GM12878 (cell line): Measurements from ENCODE around the gene KIAA2012. TPM values are rescaled to one million over a fixed set of nuclear protein-coding genes. Genes with fewer than 3 reads are reported as not detected.

Experiments
- ATAC-seq: fragments of 200-7000 bp; cut with Tn5 transposase; 3 replicates; pipeline ENCODE4 v1.9.1; 2020; ENCODE audit warnings: mild to moderate bottlenecking, moderate library complexity
- BruUV-seq: library from RNA; stranded (reverse); fragments of 400-500 nt; replicated peaks from 2 replicates; lab custom pipeline; 2021; lab: Mats Ljungman, UMichigan
- CTCF ChIA-PET: fragments of 300-600 bp; sonication (Branson Sonifier 250); formaldehyde crosslinking; extraction: SDS; loops from one replicate; lab custom pipeline; 2021; ENCODE audit warnings: inconsistent platforms; lab: Yijun Ruan, JAX
- POLR2A ChIA-PET: fragments of 350-600 bp; formaldehyde crosslinking; extraction: SDS; loops from one replicate; lab custom pipeline; 2021; ENCODE audit warnings: inconsistent platforms; lab: Charles Lee
- RAD21 ChIA-PET: fragments of 300-600 bp; sonication (Branson Sonifier 250); formaldehyde crosslinking; loops from one replicate; lab custom pipeline; 2023; ENCODE audit warnings: antibody characterized with exemption; ENCODE audit not compliant: unreplicated experiment; lab: Charles Lee
- SMC1A ChIA-PET: fragments of 300-600 bp; sonication (Branson Sonifier 250); formaldehyde crosslinking; loops from one replicate; lab custom pipeline; 2023; ENCODE audit not compliant: unreplicated experiment, uncharacterized antibody; lab: Charles Lee
- DNase-seq: peaks from one replicate; pipeline ENCODE4 v3.0.0-alpha.2; 2011; ENCODE audit warnings: low read depth, low spot score
- FAIRE-seq: peaks from 3 replicates; lab custom pipeline; 2011; peaks lifted over from hg19 to GRCh38; lab: Jason Lieb, UNC
- H2AFZ ChIP-seq: 2 replicates; pipeline ENCODE4 v1.6.0; 2011; ENCODE audit warnings: low read depth, low read length, control low read depth; ENCODE audit not compliant: control insufficient read depth
- H3K27ac ChIP-seq: 2 replicates; pipeline ENCODE4 v1.5.1; 2011; ENCODE audit warnings: control low read depth; ENCODE audit not compliant: control insufficient read depth, insufficient read depth
- H3K27me3 ChIP-seq, 2 experiments: replicated peaks in 1 of 2; 2 replicates each; pipeline versions ENCODE4 v1.6.0 to v1.6.1; 2011; ENCODE audit warnings: low read length in 1 of 2; ENCODE audit not compliant: control insufficient read depth in 2 of 2, insufficient read depth in 2 of 2
- H3K36me3 ChIP-seq, 2 experiments: 2 replicates each; pipeline ENCODE4 v1.5.1; 2011; ENCODE audit warnings: low read length in 1 of 2; ENCODE audit not compliant: control insufficient read depth in 2 of 2, insufficient read depth in 2 of 2
- H3K4me1 ChIP-seq: 2 replicates; pipeline ENCODE4 v1.6.1; 2011; ENCODE audit warnings: mild to moderate bottlenecking, low read length, moderate library complexity, mixed read lengths; ENCODE audit not compliant: control insufficient read depth, insufficient read depth
- H3K4me2 ChIP-seq: 2 replicates; pipeline ENCODE4 v1.6.0; 2011; ENCODE audit warnings: control low read depth; ENCODE audit not compliant: control insufficient read depth, insufficient read depth
- H3K4me3 ChIP-seq: fragments of 200-600 bp; sonication (generic); 2 replicates; pipeline ENCODE4 v1.5.1; 2016
- H3K79me2 ChIP-seq: 2 replicates; pipeline ENCODE4 v1.6.0; 2011; ENCODE audit warnings: low read length; ENCODE audit not compliant: control insufficient read depth, insufficient read depth
- H3K9ac ChIP-seq: 2 replicates; pipeline ENCODE4 v1.8.0; 2011; ENCODE audit warnings: low read length, control low read depth, mixed read lengths; ENCODE audit not compliant: control insufficient read depth, insufficient read depth
- H3K9me3 ChIP-seq: replicated peaks from 3 replicates; pipeline ENCODE4 v1.5.1; 2011; ENCODE audit warnings: mild to moderate bottlenecking, low read length; ENCODE audit not compliant: control insufficient read depth, insufficient read depth
- H4K20me1 ChIP-seq: 2 replicates; pipeline ENCODE4 v1.6.0; 2011; ENCODE audit not compliant: control insufficient read depth, insufficient read depth
- ASH2L ChIP-seq: fragments of 300-600, 200-600 bp; sonication (generic); IDR thresholded peaks from 2 replicates; pipeline ENCODE4 v1.6.1; 2017; ENCODE audit warnings: low read depth, mild to moderate bottlenecking, borderline replicate concordance
- BRCA1 ChIP-seq: IDR thresholded peaks from 2 replicates; pipeline ENCODE4 v1.6.1; 2011; ENCODE audit warnings: low read depth, low read length, improper control_type of control experiment
- E2F8 ChIP-seq: fragments of 450-650 bp; IDR thresholded peaks from 2 replicates; pipeline ENCODE4 v1.6.1; 2018; ENCODE audit warnings: mild to moderate bottlenecking, low read depth, moderate library complexity; ENCODE audit not compliant: partially characterized antibody
- EED ChIP-seq: sonication (generic); IDR thresholded peaks from 2 replicates; pipeline ENCODE4 v1.6.1; 2016; ENCODE audit warnings: antibody characterized with exemption, low read depth
- EGR1 ChIP-seq, 2 experiments: IDR thresholded peaks; 1 replicate in 1 of 2; 2 replicates in 1 of 2; pipeline ENCODE4 v1.6.1; 2011 to 2012; ENCODE audit warnings: low read depth in 2 of 2, low read length in 2 of 2, borderline replicate concordance in 1 of 2, mild to moderate bottlenecking in 1 of 2, moderate library complexity in 1 of 2
- IKZF1 ChIP-seq: fragments of 450-650 bp; conservative IDR thresholded peaks from 2 replicates; pipeline ENCODE4 v1.6.1; 2017; ENCODE audit warnings: antibody characterized with exemption, mild to moderate bottlenecking
- KLF5 ChIP-seq: fragments of 450-650 bp; IDR thresholded peaks from 2 replicates; pipeline ENCODE4 v1.6.1; 2014; ENCODE audit warnings: mild to moderate bottlenecking; ENCODE audit not compliant: partially characterized antibody
- NR2C2 ChIP-seq: IDR thresholded peaks from 2 replicates; pipeline ENCODE4 v1.6.1; 2011; ENCODE audit warnings: borderline replicate concordance, low read depth; ENCODE audit not compliant: control insufficient read depth, insufficient read length
- RELA ChIP-seq: fragments of 450-650 bp; IDR thresholded peaks from 2 replicates; pipeline ENCODE4 v1.8.0; 2014; ENCODE audit warnings: borderline replicate concordance; ENCODE audit not compliant: partially characterized antibody
- TAF1 ChIP-seq: IDR thresholded peaks from 2 replicates; pipeline ENCODE4 v1.6.1; 2011; ENCODE audit warnings: mild to moderate bottlenecking, low read depth, low read length, borderline replicate concordance
- YBX1 ChIP-seq: fragments of 450-650 bp; IDR thresholded peaks from 2 replicates; pipeline ENCODE4 v1.6.1; 2016; ENCODE audit warnings: antibody characterized with exemption
- ZNF207 ChIP-seq: fragments of 450-650 bp; IDR thresholded peaks from 2 replicates; pipeline ENCODE4 v1.6.1; 2014; ENCODE audit warnings: antibody characterized with exemption, mild to moderate bottlenecking, borderline replicate concordance
- WGBS: methylation state at CpG from one replicate; pipeline ENCODE4 v1.1.6; 2016; ENCODE audit warnings: low lambda C conversion rate; ENCODE audit not compliant: insufficient replicate concordance, insufficient coverage; ENCODE audit errors: missing lambda C conversion rate; 5-methylcytosine and 5-hydroxymethylcytosine counted together
- in situ Hi-C: fragments of 300-500 bp; cut with MboI; formaldehyde crosslinking; loops from 9 replicates; pipeline ENCODE4 v1.14.3; 2018; ENCODE audit warnings: mixed read lengths
- intact Hi-C: fragments of 100-400 bp; cut with micrococcal nuclease; formaldehyde crosslinking; loops from one replicate; pipeline ENCODE4 v1.14.2; 2022; ENCODE audit not compliant: unreplicated experiment
- polyA plus RNA-seq, 11 experiments: library from polyadenylated mRNA; depleted of rRNA in 4 of 11; unstranded in 6 of 11; stranded (reverse) in 5 of 11; fragments of >200 nt; fragmentation: Nextera tagmentation in 4 of 11; fragmentation: Illumina TruSeq in 1 of 11; extraction: Ambion mirVana in 4 of 11; extraction: Trizol in 1 of 11; gene quantifications; 1 replicate in 1 of 11; 2 replicates in 10 of 11; pipeline versions ENCODE4 v1.2.1 to v1.2.3, GENCODE V29; 2011 to 2016; ENCODE audit warnings: inconsistent platforms in 2 of 11, missing spikeins in 2 of 11, low read depth in 1 of 11
- total RNA-seq, 4 experiments: library from RNA; depleted of rRNA in 3 of 4; stranded (reverse); fragments of >200 nt in 3 of 4; fragmentation: Illumina TruSeq in 1 of 4; extraction: Trizol in 1 of 4; gene quantifications; 2 replicates each; pipeline versions ENCODE4 v1.2.1 to v1.2.3, GENCODE V29; 2013 to 2021
- TF ChIP-seq, protein P1 (sequence below): IDR thresholded peaks from 2 replicates; pipeline ENCODE4 v1.6.1; 2012; ENCODE audit warnings: low read depth, low read length, improper control_type of control experiment

KIAA2012 gene
- total and polyA plus RNA-seq, 10 of the 15 experiments (the other 5 are each of a cell fraction or from before 2014, with no cell fraction given): 0.03 TPM; not detected in 9

- TF ChIP-seq BRCA1 (no peak), YBX1 (no peak), EED (no peak)
These were observed 39.0 kb downstream of the KIAA2012 start for GRCh38 chr2:202112041-202112440.

DNA sequence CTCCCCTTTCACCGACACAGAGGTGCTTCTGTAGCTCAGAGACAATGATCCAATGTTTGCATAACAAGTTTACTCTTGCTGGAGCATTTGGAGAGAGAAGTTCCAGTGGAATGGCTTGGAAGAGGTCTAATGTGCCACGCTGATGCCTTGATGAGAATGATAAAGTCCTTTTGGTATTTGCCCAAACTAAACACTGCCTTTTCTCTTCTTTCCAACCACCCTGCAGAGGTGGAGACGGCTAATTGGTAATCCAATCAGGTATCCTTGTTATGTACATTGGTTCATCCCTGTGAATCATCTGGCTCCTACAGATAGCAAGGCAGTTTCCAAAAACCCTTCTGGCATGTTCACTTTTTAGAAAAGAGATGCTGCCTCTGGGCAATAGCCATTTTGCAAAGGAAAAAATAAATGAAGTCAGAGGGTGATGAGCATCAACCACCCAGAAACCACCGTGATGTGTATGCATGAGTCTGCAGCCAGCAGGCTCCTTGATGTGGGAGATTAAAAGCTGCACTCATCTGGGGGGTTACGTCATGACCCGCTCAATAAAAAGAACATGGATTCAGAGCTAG is 40.6 kb downstream of the KIAA2012 start:
- Histone ChIP-seq H3K9ac (no peak overlapping the region), H3K36me3 (no peaks in the 10 kb centered on the region; a peak in 1 of 4 replicates), H3K9me3 (no peaks in the 10 kb centered on the region), H3K79me2 (no peaks in the 10 kb centered on the region), H3K4me3 (no peak overlapping the region), H4K20me1 (no peaks in the 10 kb centered on the region), H3K27ac (no peak overlapping the region), H3K27me3 (peaks cover 0 to 6% of the 10 kb centered on the region in 2 experiments; a peak in 2 of 4 replicates), H3K4me1 (no peaks in the 10 kb centered on the region), H3K4me2 (no peak overlapping the region), H2AFZ (no peak overlapping the region)
- DNase-seq: no peak
- FAIRE-seq: no peak
- no TSS peak for BruUV-seq
- ChIA-PET RAD21 (no interaction called here), CTCF (interaction anchor here (1.3 to 2.0 kb wide), 2 partner anchors 14 to 253 kb away, joined by 3 to 5 read pairs; no protein-coding TSS in a partner anchor), SMC1A (no interaction called here), POLR2A (no interaction called here)
- intact Hi-C loops (no loop called here), in situ Hi-C loops (no loop called here)
- WGBS: 34% methylated on average over 6 of the region's 6 CpGs
- no peak for ATAC-seq
- TF ChIP-seq TAF1: no peak
- TF ChIP-seq ASH2L: no peak
- TF ChIP-seq IKZF1: no peak
- TF ChIP-seq, protein P1, sequence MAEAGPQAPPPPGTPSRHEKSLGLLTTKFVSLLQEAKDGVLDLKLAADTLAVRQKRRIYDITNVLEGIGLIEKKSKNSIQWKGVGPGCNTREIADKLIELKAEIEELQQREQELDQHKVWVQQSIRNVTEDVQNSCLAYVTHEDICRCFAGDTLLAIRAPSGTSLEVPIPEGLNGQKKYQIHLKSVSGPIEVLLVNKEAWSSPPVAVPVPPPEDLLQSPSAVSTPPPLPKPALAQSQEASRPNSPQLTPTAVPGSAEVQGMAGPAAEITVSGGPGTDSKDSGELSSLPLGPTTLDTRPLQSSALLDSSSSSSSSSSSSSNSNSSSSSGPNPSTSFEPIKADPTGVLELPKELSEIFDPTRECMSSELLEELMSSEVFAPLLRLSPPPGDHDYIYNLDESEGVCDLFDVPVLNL: no peak
- no peak for TF ChIP-seq ZNF207
- TF ChIP-seq NR2C2: no peak
- TF ChIP-seq RELA: no peak
- no peak for TF ChIP-seq EGR1 (IDR thresholded peaks at IDR 0.05; ENCODE audit: borderline replicate concordance in 1 of 2, low read depth in 2 of 2, low read length in 2 of 2)
- TF ChIP-seq KLF5: no peak
- no peak for TF ChIP-seq E2F8

More at GRCh38 chr2:202112041-202112440, 39.0 kb downstream of the KIAA2012 start:
- ChIA-PET RAD21 (no interaction called here), CTCF (interaction anchor here (1.1 kb wide), 1 partner anchor 251 kb away, joined by 3 read pairs; no protein-coding TSS in a partner anchor), POLR2A (no interaction called here), SMC1A (interaction anchor here (0.5 to 0.9 kb wide), 2 partner anchors 9 to 442 kb away, joined by 3 read pairs; no protein-coding TSS in a partner anchor)
- Histone ChIP-seq H3K9ac (no peak overlapping the region), H3K36me3 (no peaks in the 10 kb centered on the region; a peak in 1 of 4 replicates), H3K27ac (no peak overlapping the region), H3K9me3 (no peaks in the 10 kb centered on the region), H2AFZ (no peak overlapping the region), H3K4me3 (no peak overlapping the region), H3K4me2 (no peak overlapping the region), H3K79me2 (no peaks in the 10 kb centered on the region), H3K27me3 (peaks cover 0 to 6% of the 10 kb centered on the region in 2 experiments; a peak in 2 of 4 replicates), H3K4me1 (no peaks in the 10 kb centered on the region), H4K20me1 (no peaks in the 10 kb centered on the region)
- BruUV-seq: no TSS peak
- FAIRE-seq: no peak
- no peak for ATAC-seq
- no peak for DNase-seq
- 50% methylated on average over 7 of the region's 7 CpGs for WGBS
- in situ Hi-C loops (no loop called here), intact Hi-C loops (no loop called here)
